Neural cell (in vitro differentiated cells): Measurements from ENCODE around the gene SDF2.

ENCODE experiments used
- CTCF ChIP-seq: fragments of 450-650 bp; IDR thresholded peaks from 2 replicates; pipeline ENCODE4 v1.5.1; 2014; ENCODE audit warnings: antibody characterized with exemption, mild to moderate bottlenecking, moderate library complexity; ENCODE audit not compliant: poor library complexity, severe bottlenecking
- EZH2 ChIP-seq: fragments of 200-600, 300-800 bp; shearing (Covaris generic), sonication (generic); IDR thresholded peaks from 2 replicates; pipeline ENCODE4 v1.6.1; 2014; ENCODE audit warnings: antibody characterized with exemption, low read length, borderline replicate concordance, mild to moderate bottlenecking; ENCODE audit not compliant: insufficient read depth, poor library complexity, severe bottlenecking
- REST ChIP-seq: IDR thresholded peaks from 2 replicates; pipeline ENCODE4 v1.6.1; 2012; ENCODE audit warnings: borderline replicate concordance
- SMC3 ChIP-seq: fragments of 450-650 bp; conservative IDR thresholded peaks from 2 replicates; pipeline ENCODE4 v1.6.1; 2014; ENCODE audit warnings: antibody characterized with exemption, mild to moderate bottlenecking, moderate library complexity; ENCODE audit not compliant: poor library complexity
- TAF1 ChIP-seq: IDR thresholded peaks from 2 replicates; pipeline ENCODE4 v1.6.1; 2012; ENCODE audit warnings: low read depth

GRCh38 chr17:28663723-28664122 is 2.0 kb upstream of the SDF2 start:
- TF ChIP-seq CTCF (no peak), REST (no peak), SMC3 (no peak), TAF1 (no peak), EZH2 (no peak)
